Coronary artery (tissue), 2 donors: Measurements from ENCODE around the gene MED26.
"Not testable (repeated sequence)": the region's sequence is repeated elsewhere in the genome, so short reads cannot be mapped to it uniquely, and the experiment has no call there.

Source experiments
- DNase-seq: peaks from one replicate; pipeline ENCODE4 v3.0.0-alpha.2; 2017; ENCODE audit warnings: low spot score
- H3K27ac ChIP-seq, 2 donors: fragments of 200-600 bp; sonication (generic); one replicate each; pipeline ENCODE4 v1.5.1; 2016 to 2019
- H3K4me3 ChIP-seq: fragments of 200-600 bp; sonication (generic); 2 replicates; pipeline ENCODE4 v1.5.1; 2016; ENCODE audit warnings: mild to moderate bottlenecking, moderate library complexity
- CTCF ChIP-seq: fragments of 200-600 bp; sonication (generic); IDR thresholded peaks from one replicate; pipeline ENCODE4 v1.5.1; 2019; ENCODE audit warnings: antibody characterized with exemption

MED26 gene

GRCh38 chr19:16657384-16657783 is 29.4 kb upstream of the MED26 start:
- Histone ChIP-seq H3K27ac (no peak overlapping the region), H3K4me3 (no peak overlapping the region)
- no peak for DNase-seq
- TF ChIP-seq CTCF, result no peak

GRCh38 chr19:16655727-16656126 is 27.7 kb upstream of the MED26 start:
- Histone ChIP-seq H3K4me3 (no peak overlapping the region), H3K27ac (no peak overlapping the region)
- TF ChIP-seq CTCF, result no peak
- no peak for DNase-seq

- no peak overlapping the region for H3K4me3 ChIP-seq
- TF ChIP-seq CTCF, result no peak
- no peak overlapping the region for H3K27ac ChIP-seq
- no peak for DNase-seq
These were observed 26.6 kb upstream of the MED26 start for GRCh38 chr19:16654627-16655026.

GRCh38 chr19:16654140-16654539 is 26.1 kb upstream of the MED26 start:
- no peak for DNase-seq
- Histone ChIP-seq H3K4me3 (no peak overlapping the region), H3K27ac (no peak overlapping the region)
- no peak for TF ChIP-seq CTCF

GRCh38 chr19:16652854-16653253 is 24.9 kb upstream of the MED26 start:
- Histone ChIP-seq H3K4me3 (no peak overlapping the region), H3K27ac (no peak overlapping the region)
- no peak for TF ChIP-seq CTCF
- no peak for DNase-seq

- not testable (repeated sequence) for DNase-seq, H3K4me3 ChIP-seq, H3K27ac ChIP-seq
These were observed 23.6 kb upstream of the MED26 start for GRCh38 chr19:16651421-16652188.

- DNase-seq, result no peak
- TF ChIP-seq CTCF, result no peak
- Histone ChIP-seq H3K27ac (no peak overlapping the region), H3K4me3 (no peak overlapping the region)
These were observed 22.8 kb upstream of the MED26 start for GRCh38 chr19:16650821-16651220.
